ENCODE results near the gene LMOD3. TPM values are rescaled to one million over a fixed set of nuclear protein-coding genes. Genes with fewer than 3 reads are reported as not detected.

LMOD3 gene
- total RNA-seq, 1 donor from 2014 or later: not detected

DNA sequence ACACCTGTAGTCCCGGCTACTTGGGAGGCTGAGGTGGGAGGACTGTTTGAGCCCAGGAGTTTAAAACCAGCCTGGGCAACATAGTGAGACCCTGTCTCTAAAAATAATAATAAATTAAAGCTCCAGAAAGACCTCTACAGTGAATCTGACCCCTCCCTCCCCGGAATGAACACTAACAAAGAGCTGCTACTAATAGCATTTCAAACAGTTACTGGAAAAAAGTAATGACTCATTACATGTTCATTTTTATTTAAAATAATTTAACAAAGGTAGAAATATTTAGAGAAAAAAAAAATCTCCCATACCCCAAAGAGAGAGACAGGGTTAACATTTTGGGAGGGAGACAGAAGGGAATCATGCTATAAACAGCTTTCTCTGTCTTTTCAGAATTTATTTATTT lies 40.0 kb downstream of the LMOD3 start:
- H3K36me3 Mint-ChIP-seq (ENCODE audit: unreplicated experiment): no peaks in the 10 kb centered on the region
- peaks cover 2% of the 10 kb centered on the region for H3K27me3 Mint-ChIP-seq (ENCODE audit: unreplicated experiment)
- TF ChIP-seq, protein P1, sequence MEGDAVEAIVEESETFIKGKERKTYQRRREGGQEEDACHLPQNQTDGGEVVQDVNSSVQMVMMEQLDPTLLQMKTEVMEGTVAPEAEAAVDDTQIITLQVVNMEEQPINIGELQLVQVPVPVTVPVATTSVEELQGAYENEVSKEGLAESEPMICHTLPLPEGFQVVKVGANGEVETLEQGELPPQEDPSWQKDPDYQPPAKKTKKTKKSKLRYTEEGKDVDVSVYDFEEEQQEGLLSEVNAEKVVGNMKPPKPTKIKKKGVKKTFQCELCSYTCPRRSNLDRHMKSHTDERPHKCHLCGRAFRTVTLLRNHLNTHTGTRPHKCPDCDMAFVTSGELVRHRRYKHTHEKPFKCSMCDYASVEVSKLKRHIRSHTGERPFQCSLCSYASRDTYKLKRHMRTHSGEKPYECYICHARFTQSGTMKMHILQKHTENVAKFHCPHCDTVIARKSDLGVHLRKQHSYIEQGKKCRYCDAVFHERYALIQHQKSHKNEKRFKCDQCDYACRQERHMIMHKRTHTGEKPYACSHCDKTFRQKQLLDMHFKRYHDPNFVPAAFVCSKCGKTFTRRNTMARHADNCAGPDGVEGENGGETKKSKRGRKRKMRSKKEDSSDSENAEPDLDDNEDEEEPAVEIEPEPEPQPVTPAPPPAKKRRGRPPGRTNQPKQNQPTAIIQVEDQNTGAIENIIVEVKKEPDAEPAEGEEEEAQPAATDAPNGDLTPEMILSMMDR (IDR thresholded peaks at IDR 0.05; ENCODE audit: partially characterized antibody, unreplicated experiment): no peak
- DNase-seq: no peak
- no peak overlapping the region for H3K4me3 Mint-ChIP-seq (ENCODE audit: unreplicated experiment)
- H3K9me3 Mint-ChIP-seq (ENCODE audit: unreplicated experiment): peaks cover 7% of the 10 kb centered on the region
- peaks cover 27% of the 10 kb centered on the region for H3K4me1 Mint-ChIP-seq (ENCODE audit: low read depth, unreplicated experiment)
- H3K27ac Mint-ChIP-seq (ENCODE audit: unreplicated experiment): no peak overlapping the region

DNA sequence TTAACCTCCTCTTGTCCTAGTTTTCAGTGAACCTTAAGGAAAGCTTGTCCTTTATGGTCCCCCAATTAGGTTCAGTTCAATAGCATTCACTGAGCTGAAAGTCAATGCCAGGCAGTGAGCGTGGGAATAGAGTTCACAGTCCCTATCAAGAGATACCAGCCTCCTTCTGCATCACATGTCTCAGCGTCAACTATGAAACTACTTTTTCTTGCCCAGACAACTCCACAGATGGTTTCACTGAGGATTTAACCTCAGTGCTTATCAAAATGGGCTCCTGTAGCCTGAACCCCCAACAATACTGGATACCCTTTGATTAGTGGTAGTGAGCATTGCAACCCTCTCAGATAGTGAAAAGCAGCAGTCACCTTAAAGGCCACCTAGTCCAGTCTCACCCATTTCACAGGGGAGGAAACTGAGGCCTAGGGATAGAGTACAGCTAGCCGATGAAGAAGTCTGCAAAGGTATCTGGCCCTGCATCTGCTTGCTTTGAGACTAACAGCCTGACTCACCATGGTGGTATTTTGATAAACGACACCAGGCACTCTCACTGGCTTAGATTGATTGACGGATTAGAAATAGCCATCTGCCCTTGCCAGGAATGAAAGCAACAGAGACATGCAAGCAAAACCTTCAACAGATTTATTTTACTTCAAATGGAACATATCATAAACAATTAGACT lies 40.7 kb downstream of the LMOD3 start:
- TF ChIP-seq, protein P1 (IDR thresholded peaks at IDR 0.05; ENCODE audit: partially characterized antibody, unreplicated experiment): no peak
- Mint-ChIP-seq H3K9me3 (ENCODE audit: unreplicated experiment) (peaks cover 7% of the 10 kb centered on the region), H3K27ac (ENCODE audit: unreplicated experiment) (no peak overlapping the region), H3K4me3 (ENCODE audit: unreplicated experiment) (no peak overlapping the region), H3K27me3 (ENCODE audit: unreplicated experiment) (peaks cover 2% of the 10 kb centered on the region), H3K36me3 (ENCODE audit: unreplicated experiment) (no peaks in the 10 kb centered on the region), H3K4me1 (ENCODE audit: low read depth, unreplicated experiment) (peaks cover 29% of the 10 kb centered on the region)
- no peak for DNase-seq

- DNase-seq: peak; percentile 94
- Mint-ChIP-seq H3K9me3 (ENCODE audit: unreplicated experiment) (peaks cover 7% of the 10 kb centered on the region), H3K27me3 (ENCODE audit: unreplicated experiment) (peaks cover 2% of the 10 kb centered on the region), H3K4me3 (ENCODE audit: unreplicated experiment) (peak within 1 kb of the TSS; percentile 94), H3K4me1 (ENCODE audit: low read depth, unreplicated experiment) (peaks cover 25% of the 10 kb centered on the region), H3K27ac (ENCODE audit: unreplicated experiment) (peak within 1 kb of the TSS; percentile 86), H3K36me3 (ENCODE audit: unreplicated experiment) (no peaks in the 10 kb centered on the region)
- TF ChIP-seq, protein P1 (IDR thresholded peaks at IDR 0.05; ENCODE audit: partially characterized antibody, unreplicated experiment): no peak
Observed at GRCh38 chr3:69080233-69080920, 42.0 kb downstream of the LMOD3 start, which contains the start of gene UBA3. Gene UBA3 (minus strand): TSS chr3:69080365. CDS start chr3:69080353, 12 bp downstream.

DNA sequence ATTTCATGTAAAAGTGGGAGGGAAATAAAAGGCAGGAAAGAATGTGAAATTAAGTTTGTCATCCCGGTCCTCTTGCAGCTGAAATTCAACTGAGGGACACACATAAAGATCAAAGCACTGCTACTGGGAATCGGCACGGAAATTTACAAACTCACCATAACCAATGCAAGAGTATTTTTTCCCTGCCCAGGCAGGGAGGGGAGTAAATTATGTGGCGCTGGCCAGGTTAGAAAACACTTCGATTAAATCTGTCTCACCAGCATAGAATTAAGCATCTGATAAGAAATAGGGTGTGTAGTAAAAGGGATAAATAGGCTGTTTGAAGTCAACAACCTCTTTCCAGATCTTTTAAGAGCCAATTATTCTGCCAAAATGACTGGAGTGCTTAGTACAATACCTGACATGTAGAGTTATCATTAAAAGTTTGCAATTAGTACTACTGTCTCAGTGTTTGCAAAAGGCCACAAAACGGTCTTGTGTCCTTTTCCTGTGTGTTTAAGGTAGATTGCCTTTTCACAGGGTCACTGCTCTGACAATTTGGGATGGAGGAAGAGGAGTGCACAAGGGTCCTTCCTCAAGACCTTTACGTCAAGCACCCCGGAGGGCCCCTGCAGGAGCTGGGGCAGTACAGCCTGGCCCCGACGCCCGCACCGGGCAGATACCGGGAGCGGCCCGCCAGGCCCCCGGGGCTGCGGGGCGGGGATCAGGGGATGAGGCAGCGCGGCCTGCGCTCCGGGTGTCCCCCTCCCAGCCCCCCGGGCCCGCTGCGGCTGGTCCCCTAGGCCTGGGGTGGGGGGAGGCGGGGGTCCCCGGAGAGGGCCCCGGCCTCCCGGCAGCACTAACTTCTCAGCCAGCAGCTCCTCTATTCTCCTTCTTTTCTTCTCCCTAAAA lies 42.9 kb downstream of the LMOD3 start:
- Mint-ChIP-seq H3K27ac (ENCODE audit: unreplicated experiment) (peak overlapping the region; percentile 86), H3K9me3 (ENCODE audit: unreplicated experiment) (peaks cover 7% of the 10 kb centered on the region), H3K4me1 (ENCODE audit: low read depth, unreplicated experiment) (peaks cover 23% of the 10 kb centered on the region), H3K36me3 (ENCODE audit: unreplicated experiment) (no peaks in the 10 kb centered on the region), H3K27me3 (ENCODE audit: unreplicated experiment) (no peaks in the 10 kb centered on the region), H3K4me3 (ENCODE audit: unreplicated experiment) (peak overlapping the region; percentile 94)
- TF ChIP-seq, protein P1 (IDR thresholded peaks at IDR 0.05; ENCODE audit: partially characterized antibody, unreplicated experiment): no peak
- peak; percentile 57 for DNase-seq

All from glutamatergic neuron (in vitro differentiated cells).